Caco-2 (cell line): ENCODE measurements around the gene AGER. TPM values are rescaled to one million over a fixed set of nuclear protein-coding genes. Genes with fewer than 3 reads are reported as not detected.
A peak's percentile ranks its signal among the peaks of the same experiment; 100 is the strongest.

Experiments
- BruUV-seq: library from RNA; stranded (reverse); fragments of 400-500 nt; replicated peaks from 2 replicates; lab custom pipeline; 2021; lab: Mats Ljungman, UMichigan
- CTCF ChIA-PET: fragments of 300-600 bp; sonication (Branson Sonifier 250); formaldehyde crosslinking; loops from one replicate; lab custom pipeline; 2022; ENCODE audit warnings: antibody characterized with exemption; lab: Charles Lee
- POLR2A ChIA-PET: fragments of 300-600 bp; sonication (Branson Sonifier 250); formaldehyde crosslinking; loops from one replicate; lab custom pipeline; 2022; ENCODE audit warnings: antibody characterized with exemption; lab: Charles Lee
- DNase-seq, 2 experiments: peaks; one replicate each; pipeline versions ENCODE4 v3.0.0 to v3.0.0-alpha.2; 2020 to 2022
- H3K27me3 ChIP-seq: replicated peaks from 2 replicates; pipeline ENCODE4 v1.6.0; 2011; ENCODE audit warnings: low read length; ENCODE audit not compliant: control insufficient read depth, insufficient read depth
- H3K36me3 ChIP-seq: 2 replicates; pipeline ENCODE4 v1.5.1; 2011; ENCODE audit warnings: low read length; ENCODE audit not compliant: control insufficient read depth, insufficient read depth
- H3K4me1 ChIP-seq: fragments of 250-450 bp; sonication (Bioruptor Pico); 2 replicates; pipeline ENCODE4 v1.5.1; 2020; ENCODE audit warnings: mild to moderate bottlenecking
- H3K4me3 ChIP-seq: 2 replicates; pipeline ENCODE4 v1.5.1; 2011; ENCODE audit warnings: low read depth, mild to moderate bottlenecking, control low read depth, low read length
- H3K9me3 ChIP-seq: fragments of 250-450 bp; sonication (Bioruptor Pico); 2 replicates; pipeline ENCODE4 v1.5.1; 2020; ENCODE audit warnings: mild to moderate bottlenecking, moderate library complexity
- H3K27ac Mint-ChIP-seq: one replicate; pipeline ENCODE4 v1.8.0; 2022; ENCODE audit warnings: mixed read lengths; ENCODE audit not compliant: unreplicated experiment
- H3K27me3 Mint-ChIP-seq: one replicate; pipeline ENCODE4 v1.8.0; 2022; ENCODE audit warnings: mixed read lengths; ENCODE audit not compliant: insufficient read depth, unreplicated experiment
- H3K36me3 Mint-ChIP-seq: one replicate; pipeline ENCODE4 v1.8.0; 2022; ENCODE audit warnings: mild to moderate bottlenecking, mixed read lengths; ENCODE audit not compliant: insufficient read depth, unreplicated experiment
- H3K4me1 Mint-ChIP-seq: one replicate; pipeline ENCODE4 v1.8.0; 2022; ENCODE audit warnings: low read depth, mixed read lengths; ENCODE audit not compliant: unreplicated experiment
- H3K4me3 Mint-ChIP-seq: one replicate; pipeline ENCODE4 v1.8.0; 2022; ENCODE audit warnings: mild to moderate bottlenecking, moderate library complexity, mixed read lengths; ENCODE audit not compliant: unreplicated experiment
- H3K9me3 Mint-ChIP-seq: one replicate; pipeline ENCODE4 v1.8.0; 2022; ENCODE audit warnings: mixed read lengths; ENCODE audit not compliant: unreplicated experiment
- intact Hi-C: fragments of 100-400 bp; cut with micrococcal nuclease; formaldehyde crosslinking; loops from one replicate; pipeline ENCODE4 v1.10.0; 2022; ENCODE audit not compliant: unreplicated experiment
- microRNA-seq: library from miRNA; unstranded; fragments of <30 nt; microRNA quantifications from one replicate; pipeline ENCODE4 v1.2.0, GENCODE V29; 2022
- total RNA-seq: library from RNA; stranded (reverse); gene quantifications from 2 replicates; pipeline ENCODE4 v1.2.3, GENCODE V29; 2022
- TF ChIP-seq, protein P1 (sequence below), 2 experiments: fragments of 200-600 bp in 1 of 2; IDR thresholded peaks; 1 replicate in 1 of 2; 2 replicates in 1 of 2; pipeline versions ENCODE4 v1.5.1 to v1.8.0; 2011 to 2022; ENCODE audit warnings: antibody characterized with exemption in 1 of 2, control low read depth in 1 of 2, inconsistent platforms in 1 of 2, low read depth in 1 of 2, low read length in 1 of 2, mild to moderate bottlenecking in 1 of 2, moderate library complexity in 1 of 2; ENCODE audit not compliant: insufficient read depth in 1 of 2, severe bottlenecking in 1 of 2, unreplicated experiment in 1 of 2

Gene AGER
- total RNA-seq, 1 experiment from 2014 or later: 10.3 TPM

DNA sequence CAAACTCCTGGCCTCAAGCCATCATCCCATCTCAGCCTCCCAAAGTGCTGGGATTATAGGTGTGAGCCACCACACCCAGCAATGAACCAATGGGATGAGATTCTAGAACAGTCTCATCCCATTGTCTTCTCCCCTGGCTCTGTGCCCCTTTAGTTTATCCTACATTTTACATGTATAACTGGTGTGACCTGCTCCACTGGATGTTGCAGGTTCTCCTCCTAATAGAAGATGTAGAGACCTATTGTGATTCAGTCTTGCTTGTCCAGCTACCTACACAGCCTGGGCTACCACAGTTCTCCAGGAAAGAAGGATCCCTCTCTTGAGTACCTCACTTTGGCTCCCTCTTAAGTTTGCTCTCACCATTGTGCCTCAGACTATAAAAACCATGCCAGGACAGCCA, 51.9 kb downstream of the AGER start:
- BruUV-seq: no TSS peak
- peak overlapping the region; percentile 44 for H3K4me3 Mint-ChIP-seq
- intact Hi-C loops: no loop called here

DNA sequence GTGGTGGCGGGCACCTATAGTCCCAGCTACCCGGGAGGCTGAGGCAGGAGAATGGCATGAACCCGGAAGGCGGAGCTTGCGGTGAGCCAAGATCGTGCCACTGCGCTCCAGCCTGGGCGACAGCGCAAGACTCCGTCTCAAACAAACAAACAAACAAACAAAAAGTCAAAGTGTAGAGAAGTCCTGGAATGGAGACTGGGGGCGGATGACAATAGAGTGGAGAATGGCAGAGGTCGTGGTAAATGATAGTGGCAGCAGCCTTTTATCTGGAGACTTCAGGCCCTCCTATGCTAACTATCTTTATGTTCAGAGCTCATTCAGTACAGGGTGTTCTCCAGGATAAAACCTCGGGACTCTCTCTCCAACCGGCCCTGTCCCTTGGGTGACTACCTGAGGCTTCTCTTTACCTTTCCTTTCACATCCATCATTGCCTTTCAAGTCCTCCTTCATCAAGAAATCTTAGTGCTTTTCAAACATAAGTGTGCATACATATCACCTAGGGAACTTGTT, 52.6 kb downstream of the AGER start:
- peaks cover 17% of the 10 kb centered on the region for H3K36me3 Mint-ChIP-seq
- ChIA-PET POLR2A (interaction anchor here (1.0 kb wide), 1 partner anchor 13 kb away, joined by 3 read pairs; no protein-coding TSS in a partner anchor), CTCF (interaction anchor here (0.7 kb wide), 1 partner anchor 853 kb away, joined by 3 read pairs; no protein-coding TSS in a partner anchor)
- DNase-seq: no peak
- H3K27me3 Mint-ChIP-seq: no peaks in the 10 kb centered on the region
- intact Hi-C loops: loop anchor here (2.0 kb wide), 1 partner anchor 13 kb away; no protein-coding TSS in a partner anchor
- no peaks in the 10 kb centered on the region for H3K9me3 ChIP-seq
- no peaks in the 10 kb centered on the region for H3K9me3 Mint-ChIP-seq
- peaks cover 17% of the 10 kb centered on the region for H3K4me1 ChIP-seq
- TF ChIP-seq, protein P1, sequence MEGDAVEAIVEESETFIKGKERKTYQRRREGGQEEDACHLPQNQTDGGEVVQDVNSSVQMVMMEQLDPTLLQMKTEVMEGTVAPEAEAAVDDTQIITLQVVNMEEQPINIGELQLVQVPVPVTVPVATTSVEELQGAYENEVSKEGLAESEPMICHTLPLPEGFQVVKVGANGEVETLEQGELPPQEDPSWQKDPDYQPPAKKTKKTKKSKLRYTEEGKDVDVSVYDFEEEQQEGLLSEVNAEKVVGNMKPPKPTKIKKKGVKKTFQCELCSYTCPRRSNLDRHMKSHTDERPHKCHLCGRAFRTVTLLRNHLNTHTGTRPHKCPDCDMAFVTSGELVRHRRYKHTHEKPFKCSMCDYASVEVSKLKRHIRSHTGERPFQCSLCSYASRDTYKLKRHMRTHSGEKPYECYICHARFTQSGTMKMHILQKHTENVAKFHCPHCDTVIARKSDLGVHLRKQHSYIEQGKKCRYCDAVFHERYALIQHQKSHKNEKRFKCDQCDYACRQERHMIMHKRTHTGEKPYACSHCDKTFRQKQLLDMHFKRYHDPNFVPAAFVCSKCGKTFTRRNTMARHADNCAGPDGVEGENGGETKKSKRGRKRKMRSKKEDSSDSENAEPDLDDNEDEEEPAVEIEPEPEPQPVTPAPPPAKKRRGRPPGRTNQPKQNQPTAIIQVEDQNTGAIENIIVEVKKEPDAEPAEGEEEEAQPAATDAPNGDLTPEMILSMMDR (IDR thresholded peaks at IDR 0.05; ENCODE audit: insufficient read depth in 1 of 2, low read depth in 1 of 2, low read length in 1 of 2, severe bottlenecking in 1 of 2, unreplicated experiment in 1 of 2): no peak
- H3K27ac Mint-ChIP-seq: no peak overlapping the region
- H3K4me3 ChIP-seq: no peak overlapping the region
- peak overlapping the region; percentile 44 for H3K4me3 Mint-ChIP-seq
- no peaks in the 10 kb centered on the region for H3K36me3 ChIP-seq
- BruUV-seq: no TSS peak
- no peaks in the 10 kb centered on the region for H3K27me3 ChIP-seq
- peaks cover 19% of the 10 kb centered on the region for H3K4me1 Mint-ChIP-seq

More for the DNA sequence above, 51.9 kb downstream of the AGER start:
- peaks cover 13% of the 10 kb centered on the region for H3K4me1 ChIP-seq
- CTCF ChIA-PET: no interaction called here
- DNase-seq: no peak
- H3K27me3 Mint-ChIP-seq: no peaks in the 10 kb centered on the region
- H3K9me3 ChIP-seq: no peaks in the 10 kb centered on the region
- TF ChIP-seq, protein P1 (IDR thresholded peaks at IDR 0.05; ENCODE audit: insufficient read depth in 1 of 2, low read depth in 1 of 2, low read length in 1 of 2, severe bottlenecking in 1 of 2, unreplicated experiment in 1 of 2): no peak
- peaks cover 14% of the 10 kb centered on the region for H3K4me1 Mint-ChIP-seq
- no peak overlapping the region for H3K4me3 ChIP-seq
- no peaks in the 10 kb centered on the region for H3K9me3 Mint-ChIP-seq
- H3K36me3 Mint-ChIP-seq: peaks cover 17% of the 10 kb centered on the region
- no peaks in the 10 kb centered on the region for H3K27me3 ChIP-seq
- POLR2A ChIA-PET: interaction anchor here (1.0 kb wide), 1 partner anchor 12 kb away, joined by 3 read pairs; no protein-coding TSS in a partner anchor
- no peaks in the 10 kb centered on the region for H3K36me3 ChIP-seq
- H3K27ac Mint-ChIP-seq: no peak overlapping the region

Small RNAs within 50 kb of the gene (microRNA-seq; reads per million reads assigned to microRNA genes)
- gene MIR6721: 3.3 reads per million, percentile 21 among the genes with 10 or more reads in this experiment
- gene MIR6833: not detected

Other genes with a start within 250 kb of the AGER start
- gene CFB, start 238.2 kb downstream of the AGER start, total RNA-seq: 31.0 and 32.1 TPM in 2 replicates
- 75.3 and 82.0 TPM in 2 replicates for gene NELFE, start 225.3 kb downstream of the AGER start, total RNA-seq
- 70.0 and 77.9 TPM in 2 replicates for gene SKIC2, start 225.1 kb downstream of the AGER start, total RNA-seq
- gene DXO, start 212.1 kb downstream of the AGER start, total RNA-seq: 22.4 and 23.7 TPM in 2 replicates
- 1.0 and 1.5 TPM in 2 replicates for gene C4A, start 202.2 kb downstream of the AGER start, total RNA-seq
- 1.1 and 1.4 TPM in 2 replicates for gene C4B, start 169.5 kb downstream of the AGER start, total RNA-seq
- gene CYP21A2, start 145.8 kb downstream of the AGER start, total RNA-seq: not detected in 2 replicates
- 2.7 and 3.9 TPM in 2 replicates for gene TNXB, start 74.9 kb downstream of the AGER start, total RNA-seq
- gene ATF6B, start 56.0 kb downstream of the AGER start, total RNA-seq: 61.5 and 64.9 TPM in 2 replicates
- gene FKBPL, start 54.0 kb downstream of the AGER start, total RNA-seq: 8.9 and 9.1 TPM in 2 replicates
- 2.0 and 3.6 TPM in 2 replicates for gene PRRT1, start 32.3 kb downstream of the AGER start, total RNA-seq
- gene PPT2, start 30.1 kb downstream of the AGER start, total RNA-seq: 80.8 and 92.5 TPM in 2 replicates
- gene EGFL8, start 19.7 kb downstream of the AGER start, total RNA-seq: 44.6 and 45.0 TPM in 2 replicates
- 60.4 and 61.9 TPM in 2 replicates for gene AGPAT1, start 8.2 kb downstream of the AGER start, total RNA-seq
- gene RNF5, start 5.8 kb downstream of the AGER start, total RNA-seq: 64.7 and 70.7 TPM in 2 replicates
- 96.3 and 96.5 TPM in 2 replicates for gene PBX2, start 5.9 kb upstream of the AGER start, total RNA-seq
- 0.41 and 0.67 TPM in 2 replicates for gene GPSM3, start 8.4 kb upstream of the AGER start, total RNA-seq
- gene NOTCH4, start 39.8 kb upstream of the AGER start, total RNA-seq: 0.30 and 0.43 TPM in 2 replicates
- not detected in 2 replicates for gene TSBP1, start 187.7 kb upstream of the AGER start, total RNA-seq
- gene BTNL2, start 222.9 kb upstream of the AGER start, total RNA-seq: not detected in 2 replicates